T-helper 1 cell treated with Interleukin-12 subunit alpha and Interleukin-12 subunit beta and Interleukin-4 antibody, amounts not matched to agents 30 μg/mL and 1 μg/mL, for 36 hours (primary cell): ENCODE data around the gene SYTL5.
"Not testable (repeated sequence)": the region's sequence is repeated elsewhere in the genome, so short reads cannot be mapped to it uniquely, and the experiment has no call there.

Source experiments
- H3K27ac Mint-ChIP-seq: one replicate; pipeline ENCODE4 v1.8.0; 2021; ENCODE audit warnings: mild to moderate bottlenecking, mixed read lengths
- H3K27me3 Mint-ChIP-seq: one replicate; pipeline ENCODE4 v1.8.0; 2021; ENCODE audit warnings: low read depth, mixed read lengths
- H3K36me3 Mint-ChIP-seq: one replicate; pipeline ENCODE4 v1.8.0; 2021; ENCODE audit warnings: low read depth, mixed read lengths
- H3K4me1 Mint-ChIP-seq: one replicate; pipeline ENCODE4 v1.8.0; 2021; ENCODE audit warnings: low read depth, mixed read lengths
- H3K4me3 Mint-ChIP-seq: one replicate; pipeline ENCODE4 v1.8.0; 2021; ENCODE audit warnings: mild to moderate bottlenecking, moderate library complexity, mixed read lengths
- H3K9me3 Mint-ChIP-seq: one replicate; pipeline ENCODE4 v1.8.0; 2021; ENCODE audit warnings: mixed read lengths

Gene SYTL5

DNA sequence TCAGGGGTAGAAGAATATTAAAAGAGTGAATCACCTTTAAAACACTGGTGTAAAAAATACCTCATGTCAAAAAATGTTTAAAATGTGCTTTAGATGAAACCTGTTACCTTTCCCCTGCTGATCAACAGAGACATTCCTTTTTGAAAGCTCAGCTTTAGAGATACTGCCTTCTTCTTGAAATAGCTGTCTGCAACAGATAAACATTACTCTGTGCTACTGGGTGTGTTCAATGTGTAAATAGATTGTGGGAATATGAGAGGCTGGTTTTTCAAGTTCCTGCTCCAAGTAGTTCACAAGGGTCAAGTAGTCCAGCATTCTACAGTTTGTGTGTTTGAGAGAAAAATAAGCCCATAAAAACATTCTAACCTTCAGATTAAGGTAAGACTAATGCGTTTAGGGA is at the start of gene SYTL5:
Gene SYTL5, plus strand, starts transcription at position 263 of the 400 bp plus-strand sequence. CDS start 27,337 bp downstream, outside the sequence.
- no peak within 1 kb of the TSS for H3K4me3 Mint-ChIP-seq
- H3K9me3 Mint-ChIP-seq = no peaks in the 10 kb centered on the region
- H3K27me3 Mint-ChIP-seq = peaks cover 8% of the 10 kb centered on the region
- H3K4me1 Mint-ChIP-seq = no peaks in the 10 kb centered on the region
- H3K36me3 Mint-ChIP-seq = no peaks in the 10 kb centered on the region
- H3K27ac Mint-ChIP-seq = no peak within 1 kb of the TSS

DNA sequence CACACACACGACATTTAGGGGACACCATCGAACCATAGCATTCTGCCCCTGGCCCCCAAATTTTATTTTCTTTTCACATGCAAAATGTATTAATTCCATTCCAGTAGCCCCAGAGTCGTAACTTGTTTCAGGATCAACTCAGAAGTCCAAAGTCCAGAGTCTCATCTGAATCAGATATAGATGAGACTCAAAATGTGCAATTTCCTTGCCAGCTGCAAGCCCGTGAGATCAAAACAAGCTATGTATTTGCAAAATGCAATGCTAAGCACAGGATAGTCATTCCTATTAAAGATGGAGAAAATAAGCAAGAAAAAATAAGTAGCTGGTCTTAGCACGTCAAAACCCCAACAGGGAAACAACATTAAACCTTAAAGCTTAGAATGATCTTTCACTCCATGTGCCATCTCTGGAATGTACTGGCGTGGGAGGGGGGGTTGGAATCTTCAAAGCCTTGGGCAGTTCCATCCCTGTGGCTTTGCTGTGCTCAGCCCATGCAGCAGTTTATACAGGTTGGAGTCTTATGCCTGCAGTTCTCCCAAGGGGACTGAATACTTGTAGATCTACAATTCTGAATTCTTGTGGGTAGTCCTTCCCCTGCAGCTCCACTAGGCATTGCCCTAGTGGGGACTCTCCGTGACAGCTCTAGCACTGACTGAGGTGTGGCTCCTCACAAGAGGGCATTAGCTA is 47.7 kb upstream of the SYTL5 start:
- Mint-ChIP-seq H3K27ac (no peak overlapping the region), H3K36me3 (no peaks in the 10 kb centered on the region), H3K4me1 (peaks cover 2% of the 10 kb centered on the region), H3K27me3 (no peaks in the 10 kb centered on the region), H3K9me3 (no peaks in the 10 kb centered on the region), H3K4me3 (no peak overlapping the region)

DNA sequence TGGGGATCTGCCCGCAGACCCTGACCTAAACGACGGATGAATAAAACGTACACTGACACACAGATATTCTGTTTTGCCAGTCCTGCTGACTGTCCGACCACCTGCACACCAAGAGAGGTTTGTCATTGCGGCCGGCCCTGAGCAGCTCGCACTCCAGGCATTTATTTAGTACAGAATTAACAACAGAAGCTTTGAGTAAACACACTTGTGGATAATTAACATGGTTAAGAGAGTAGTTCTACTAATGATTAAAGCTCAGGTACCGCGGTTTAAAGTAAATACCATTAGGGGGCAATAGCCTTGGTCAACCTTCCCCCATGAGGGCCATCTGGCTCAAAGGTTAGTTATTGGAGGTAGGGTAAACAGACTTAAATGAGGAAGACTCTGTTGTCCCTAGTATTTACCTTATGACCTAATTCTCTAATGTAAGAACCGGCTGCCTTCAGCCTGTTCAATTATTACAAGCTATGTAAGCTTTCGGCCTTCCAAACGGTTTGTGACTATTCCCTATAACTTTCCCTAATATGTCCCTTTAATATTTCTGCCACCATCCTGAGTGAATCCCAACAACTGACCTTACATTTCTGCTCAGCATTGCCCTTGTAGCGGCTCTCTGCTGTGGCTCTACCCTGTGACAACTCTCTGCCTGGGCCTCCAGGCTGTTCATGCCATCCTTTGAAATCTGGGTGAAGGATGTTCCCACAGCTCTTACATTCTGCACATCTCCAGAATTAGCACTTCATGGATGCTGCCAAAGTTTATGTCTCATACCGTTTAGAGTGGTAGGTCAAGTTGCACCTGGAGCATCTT is 46.9 kb upstream of the SYTL5 start:
- Mint-ChIP-seq H3K36me3 (no peaks in the 10 kb centered on the region), H3K27ac (no peak overlapping the region), H3K4me3 (no peak overlapping the region), H3K9me3 (no peaks in the 10 kb centered on the region), H3K27me3 (no peaks in the 10 kb centered on the region), H3K4me1 (peaks cover 2% of the 10 kb centered on the region)

DNA sequence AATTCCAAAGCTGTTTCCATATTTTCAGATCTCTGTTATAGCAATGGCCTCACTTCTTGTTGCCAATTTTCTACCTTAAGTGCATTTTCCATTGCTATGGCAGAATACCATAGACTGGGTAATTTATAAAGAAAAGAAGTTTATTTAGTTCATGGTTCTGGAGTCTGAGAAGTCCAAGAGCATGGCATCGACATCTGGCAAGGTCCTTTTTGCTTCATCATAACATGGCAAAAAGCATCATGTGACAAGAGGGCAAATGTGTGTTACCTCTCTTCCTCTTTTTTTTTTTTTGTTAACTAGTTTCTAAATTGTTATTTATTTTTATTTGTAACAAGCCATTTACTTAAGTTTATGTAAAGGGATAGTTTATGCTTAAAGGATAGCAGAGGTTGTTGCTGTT is 45.2 kb upstream of the SYTL5 start:
- Mint-ChIP-seq H3K4me1 (peaks cover 2% of the 10 kb centered on the region), H3K9me3 (no peaks in the 10 kb centered on the region), H3K4me3 (no peak overlapping the region), H3K27me3 (peaks cover 4% of the 10 kb centered on the region), H3K27ac (no peak overlapping the region), H3K36me3 (no peaks in the 10 kb centered on the region)

DNA sequence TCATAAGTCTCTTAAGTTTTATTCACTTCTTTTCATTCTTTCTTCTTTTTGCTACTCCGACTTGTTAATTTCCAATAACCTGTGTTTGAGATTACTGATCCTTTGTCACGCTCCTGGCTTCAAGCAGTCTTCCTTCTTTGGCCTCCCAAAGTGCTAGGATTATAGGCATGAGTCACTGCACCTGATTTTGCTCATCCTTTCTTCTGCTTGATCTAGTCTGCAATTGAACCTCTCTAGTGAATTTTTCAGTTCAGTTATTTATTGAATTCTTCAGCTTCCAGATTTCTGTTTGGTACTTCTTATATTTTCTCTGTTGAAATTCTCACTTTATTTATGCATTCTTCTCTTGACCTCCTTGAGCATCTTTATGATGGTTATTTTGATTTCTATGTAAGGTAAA is 38.6 kb upstream of the SYTL5 start:
- Mint-ChIP-seq H3K36me3 (no peaks in the 10 kb centered on the region), H3K4me3 (no peak overlapping the region), H3K27ac (no peak overlapping the region), H3K9me3 (peaks cover 5% of the 10 kb centered on the region), H3K4me1 (no peaks in the 10 kb centered on the region), H3K27me3 (peaks cover 5% of the 10 kb centered on the region)

DNA sequence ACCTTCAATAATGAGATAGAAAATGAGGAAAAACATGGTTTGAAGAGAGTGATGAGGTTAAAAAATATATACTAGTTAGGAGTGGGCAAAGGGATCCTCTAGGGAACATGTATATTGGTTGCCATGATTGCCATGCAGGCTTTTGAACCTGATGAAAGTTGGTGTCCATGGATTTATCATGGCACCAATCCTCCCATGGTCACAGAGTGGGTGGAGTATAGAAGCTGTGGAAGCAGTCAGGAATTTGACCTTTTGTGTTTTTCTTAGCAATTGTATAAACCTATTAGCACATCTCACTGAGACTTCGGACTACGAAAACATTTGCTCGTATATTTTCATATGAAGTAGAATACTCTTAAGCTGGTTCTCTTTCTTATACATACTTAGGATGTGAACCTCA is 30.9 kb upstream of the SYTL5 start:
- Mint-ChIP-seq H3K4me3 (no peak overlapping the region), H3K4me1 (peaks cover 11% of the 10 kb centered on the region), H3K27ac (no peak overlapping the region), H3K9me3 (no peaks in the 10 kb centered on the region), H3K36me3 (no peaks in the 10 kb centered on the region), H3K27me3 (no peaks in the 10 kb centered on the region)

DNA sequence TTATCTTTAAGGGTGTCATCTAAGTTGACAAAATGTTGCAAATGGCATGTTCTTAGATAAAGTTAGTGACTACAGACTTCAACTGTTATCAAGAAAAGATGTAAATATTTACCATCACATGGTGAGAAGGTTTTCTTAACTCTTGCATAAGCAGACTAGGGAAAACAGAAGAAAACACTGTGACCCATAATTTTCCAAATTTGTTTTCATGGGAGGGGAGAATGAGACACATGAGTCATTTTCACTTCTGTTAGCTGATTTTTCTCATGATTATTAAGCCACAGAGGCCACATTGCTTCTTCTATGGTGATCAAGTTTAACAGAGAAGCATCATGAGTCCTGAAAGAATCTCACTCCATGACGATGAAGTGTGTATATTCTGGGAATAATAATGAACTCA is 30.2 kb upstream of the SYTL5 start:
- H3K4me3 Mint-ChIP-seq = no peak overlapping the region
- H3K9me3 Mint-ChIP-seq = no peaks in the 10 kb centered on the region
- H3K27me3 Mint-ChIP-seq = no peaks in the 10 kb centered on the region
- H3K36me3 Mint-ChIP-seq = no peaks in the 10 kb centered on the region
- H3K27ac Mint-ChIP-seq = no peak overlapping the region
- H3K4me1 Mint-ChIP-seq = peaks cover 11% of the 10 kb centered on the region

DNA sequence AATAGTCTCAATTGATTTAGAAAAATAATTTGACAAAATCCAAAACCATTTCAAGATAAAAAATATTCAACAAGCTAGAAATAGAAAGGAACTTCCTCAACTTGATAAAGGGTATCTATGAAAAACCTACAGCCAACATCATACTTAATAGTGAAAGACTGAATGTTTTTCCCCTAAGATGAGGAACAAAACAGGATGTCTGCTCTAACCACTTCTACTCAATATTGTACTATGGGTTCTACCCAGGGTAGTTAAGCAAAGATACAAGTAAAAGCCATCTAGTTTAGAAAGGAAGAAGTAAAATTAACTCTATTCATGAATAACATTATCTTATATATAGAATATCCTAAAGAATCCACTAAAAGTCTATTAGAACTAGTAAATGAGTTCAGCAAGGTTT is 21.5 kb upstream of the SYTL5 start:
- no peak overlapping the region for H3K27ac Mint-ChIP-seq

DNA sequence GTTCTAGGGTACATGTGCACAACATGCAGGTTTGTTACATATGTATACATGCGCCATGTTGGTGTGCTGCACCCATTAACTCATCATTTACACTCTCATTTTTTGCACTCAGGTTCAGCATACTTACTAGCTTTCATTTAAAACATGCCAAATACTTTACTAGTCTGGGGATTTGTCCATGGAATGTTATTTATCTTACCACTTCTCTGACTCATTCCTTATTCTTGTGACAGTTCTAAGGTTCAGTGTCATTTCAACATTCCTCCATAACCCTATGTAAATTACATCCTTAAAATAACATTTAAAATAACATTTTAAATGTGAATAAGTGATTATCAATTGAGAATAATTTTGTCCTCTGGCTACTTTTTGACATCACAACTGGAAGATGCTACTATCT is 19.5 kb upstream of the SYTL5 start:
- Mint-ChIP-seq H3K27ac (no peak overlapping the region), H3K27me3 (no peaks in the 10 kb centered on the region), H3K4me1 (peaks cover 2% of the 10 kb centered on the region), H3K4me3 (no peak overlapping the region), H3K36me3 (peaks cover 2% of the 10 kb centered on the region), H3K9me3 (no peaks in the 10 kb centered on the region)

More for the DNA sequence above, 21.5 kb upstream of the SYTL5 start:
- Mint-ChIP-seq H3K4me3 (no peak overlapping the region), H3K27me3 (no peaks in the 10 kb centered on the region), H3K9me3 (peaks cover 4% of the 10 kb centered on the region), H3K4me1 (peaks cover 2% of the 10 kb centered on the region), H3K36me3 (peaks cover 2% of the 10 kb centered on the region)

DNA sequence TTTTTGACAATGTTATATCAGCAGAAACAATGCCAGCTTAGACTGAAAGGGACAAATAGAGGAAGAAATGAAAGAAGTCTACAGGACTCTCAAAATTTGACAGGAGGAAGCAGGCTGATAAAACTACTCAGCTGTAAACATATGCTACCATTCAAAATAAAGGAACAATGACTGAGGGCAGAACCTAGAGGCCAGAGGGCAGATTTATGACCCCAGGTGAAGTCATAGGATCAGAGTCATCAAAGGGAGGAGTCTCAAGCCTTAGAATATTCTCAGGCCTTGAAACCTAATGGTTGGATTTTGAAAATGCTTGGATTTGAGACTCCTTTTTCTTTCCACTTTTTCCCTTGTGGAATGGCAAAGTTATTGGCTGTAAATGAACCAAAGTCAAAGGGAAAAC is 17.0 kb upstream of the SYTL5 start:
- no peaks in the 10 kb centered on the region for H3K36me3 Mint-ChIP-seq
- peaks cover 2% of the 10 kb centered on the region for H3K4me1 Mint-ChIP-seq
- no peak overlapping the region for H3K27ac Mint-ChIP-seq
- no peaks in the 10 kb centered on the region for H3K9me3 Mint-ChIP-seq
- no peak overlapping the region for H3K4me3 Mint-ChIP-seq
- H3K27me3 Mint-ChIP-seq = no peaks in the 10 kb centered on the region

DNA sequence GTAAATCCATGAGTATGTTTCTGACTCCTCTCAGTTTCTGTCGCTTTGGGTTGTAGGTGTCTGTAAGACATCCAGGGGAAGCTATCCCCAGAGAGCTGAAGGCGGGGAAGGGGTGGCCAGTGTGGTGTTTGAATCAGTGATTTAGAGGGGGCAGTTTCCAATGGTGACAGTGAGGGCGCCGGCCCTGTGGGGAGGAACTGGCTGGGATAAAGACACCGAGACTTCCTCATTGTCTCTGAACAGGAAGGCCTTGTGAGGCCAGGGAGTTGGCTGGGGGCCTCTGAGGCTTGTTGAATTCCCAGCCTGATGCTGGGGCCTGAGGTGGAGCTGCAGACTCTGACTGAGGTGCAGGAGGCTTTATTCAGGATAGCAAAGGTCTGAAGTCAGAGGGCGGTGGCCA is 15.1 kb upstream of the SYTL5 start:
- not testable (repeated sequence) for H3K27me3 Mint-ChIP-seq, H3K4me3 Mint-ChIP-seq, H3K36me3 Mint-ChIP-seq, H3K27ac Mint-ChIP-seq, H3K4me1 Mint-ChIP-seq, H3K9me3 Mint-ChIP-seq

DNA sequence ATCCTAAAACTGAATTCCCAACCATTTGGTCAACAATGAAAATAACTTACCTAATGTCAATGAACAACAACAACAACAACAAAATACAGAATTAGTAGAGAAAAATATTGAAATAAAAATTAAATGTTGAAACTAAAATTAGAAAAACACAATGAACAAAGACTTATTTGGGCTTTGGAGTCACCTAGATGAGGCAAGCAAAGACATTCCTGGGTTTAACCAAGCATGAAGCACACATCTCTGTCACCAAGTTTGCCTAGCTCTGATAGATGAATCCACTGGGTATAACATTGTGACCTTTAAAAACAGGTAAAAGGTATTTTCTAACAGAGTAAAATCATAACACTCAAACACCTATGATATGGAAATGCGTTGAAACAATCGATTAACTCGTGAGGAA is 13.2 kb upstream of the SYTL5 start:
- Mint-ChIP-seq H3K36me3 (no peaks in the 10 kb centered on the region), H3K4me1 (peaks cover 2% of the 10 kb centered on the region), H3K27ac (no peak overlapping the region), H3K4me3 (no peak overlapping the region), H3K9me3 (no peaks in the 10 kb centered on the region), H3K27me3 (no peaks in the 10 kb centered on the region)

DNA sequence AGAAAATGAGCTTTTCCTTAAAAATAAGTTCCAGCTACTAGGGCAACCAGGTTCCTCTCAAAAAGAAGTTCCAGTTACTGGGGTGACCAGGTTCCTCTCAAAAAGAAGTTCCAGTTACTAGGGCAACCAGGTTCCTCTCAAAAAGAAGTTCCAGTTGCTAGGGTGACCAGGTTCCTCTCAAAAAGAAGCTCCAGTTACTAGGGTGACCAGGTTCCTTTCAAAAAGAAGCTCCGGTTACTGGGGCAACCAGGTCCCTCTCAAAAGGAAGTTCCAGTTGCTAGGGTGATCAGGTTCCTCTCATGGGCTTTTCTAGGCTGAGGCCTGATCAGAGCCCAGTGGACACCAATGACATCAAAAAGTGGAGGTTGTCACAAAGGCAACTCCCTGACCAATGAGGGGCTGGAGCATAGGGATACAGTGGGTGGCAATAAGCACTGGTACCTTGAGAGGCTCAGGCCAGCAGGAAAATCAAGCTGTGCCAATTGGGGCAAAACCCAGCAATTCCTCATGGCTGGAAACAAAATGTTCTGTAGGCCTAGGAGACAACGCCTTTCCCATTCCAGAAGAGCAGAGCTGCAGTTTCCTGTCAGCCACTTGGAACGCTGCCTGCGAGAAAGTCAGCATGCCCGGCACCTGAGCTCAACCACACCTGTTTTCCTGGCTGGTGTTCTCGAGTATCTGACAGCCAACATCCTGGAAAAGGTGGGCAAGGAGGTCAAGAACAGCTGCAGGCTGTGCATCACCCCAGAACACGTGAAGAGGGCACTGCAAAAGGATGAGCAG is 12.3 kb upstream of the SYTL5 start:
- Mint-ChIP-seq H3K36me3 (no peaks in the 10 kb centered on the region), H3K4me3 (no peak overlapping the region), H3K4me1 (peaks cover 2% of the 10 kb centered on the region), H3K27me3 (no peaks in the 10 kb centered on the region), H3K27ac (no peak overlapping the region), H3K9me3 (no peaks in the 10 kb centered on the region)

DNA sequence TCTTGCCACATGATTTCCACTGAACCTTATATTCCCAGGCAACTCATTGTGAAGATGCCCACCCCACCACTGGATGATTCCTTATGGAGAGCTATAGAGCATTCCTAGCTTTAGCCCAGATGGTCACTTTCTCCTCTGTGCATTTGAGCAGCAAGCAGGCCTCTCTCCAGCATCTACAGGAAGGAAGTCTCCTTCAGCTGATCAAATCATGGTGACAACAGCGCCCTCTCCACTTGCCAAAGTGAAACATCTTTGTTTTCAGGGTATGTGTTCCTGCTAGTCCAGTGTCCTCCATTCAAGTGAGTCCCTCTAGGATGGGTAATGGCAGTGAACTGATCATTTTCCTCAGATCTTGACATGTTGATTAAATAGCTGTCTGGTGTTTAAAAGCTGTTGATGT is 10.9 kb upstream of the SYTL5 start:
- Mint-ChIP-seq H3K4me1 (no peaks in the 10 kb centered on the region), H3K9me3 (no peaks in the 10 kb centered on the region), H3K27me3 (no peaks in the 10 kb centered on the region), H3K36me3 (no peaks in the 10 kb centered on the region), H3K27ac (no peak overlapping the region), H3K4me3 (no peak overlapping the region)

DNA sequence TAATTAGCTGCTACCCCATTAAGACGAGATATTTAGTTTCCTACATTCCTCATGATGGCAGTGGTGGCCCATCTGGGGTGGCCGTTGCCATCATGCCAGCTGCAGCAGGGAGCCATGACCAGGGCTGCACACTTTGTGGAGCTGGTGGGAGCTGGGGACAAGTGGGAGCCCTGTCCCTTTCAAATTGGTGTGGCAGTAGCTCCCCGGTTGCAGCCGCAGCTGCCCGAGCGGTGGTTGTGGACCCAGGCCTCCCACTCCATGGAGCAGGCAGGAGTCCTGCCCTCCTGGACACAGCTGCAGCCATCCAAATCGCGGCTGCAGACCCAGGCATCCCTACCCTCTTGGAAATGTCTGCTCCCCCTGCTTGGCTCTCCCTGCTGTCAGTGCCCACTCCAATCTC is 9.3 kb upstream of the SYTL5 start:
- Mint-ChIP-seq H3K36me3 (no peaks in the 10 kb centered on the region), H3K27me3 (no peaks in the 10 kb centered on the region), H3K27ac (no peak overlapping the region), H3K4me3 (no peak overlapping the region), H3K9me3 (no peaks in the 10 kb centered on the region), H3K4me1 (no peaks in the 10 kb centered on the region)
